ENCODE results near the gene SEL1L3. TPM values are rescaled to one million over a fixed set of nuclear protein-coding genes. Genes with fewer than 3 reads are reported as not detected.

The SEL1L3 gene
- total and polyA plus RNA-seq, 2 donors (not counting 3 experiments of a cell fraction or from before 2014, with no cell fraction given) = 53.4 to 122 TPM

GRCh38 chr4:25801594-25801993, 61.2 kb downstream of the SEL1L3 start:
- no peak overlapping the region for H3K27ac ChIP-seq (ENCODE audit: insufficient read depth, low read depth, low read length)
- no peak overlapping the region for H3K9ac ChIP-seq (replicated peaks; ENCODE audit: extremely low read depth, insufficient read depth, low read length)
- H3K27me3 ChIP-seq (ENCODE audit: control insufficient read depth in 2 of 2, insufficient read depth in 2 of 2, low read length in 2 of 2) = no peaks in the 10 kb centered on the region
- CTCF ChIA-PET = interaction anchor here (1.0 to 1.9 kb wide), 3 partner anchors 9 to 360 kb away, joined by 4 to 5 read pairs (median 4); no protein-coding TSS in a partner anchor
- H3K4me3 ChIP-seq (replicated peaks in 1 of 3; ENCODE audit: insufficient read depth in 1 of 3, low read depth in 1 of 3, low read length in 3 of 3) = no peak overlapping the region
- no peaks in the 10 kb centered on the region for H4K20me1 ChIP-seq (replicated peaks; ENCODE audit: control insufficient read depth, extremely low read depth, insufficient read depth, low read length)
- dilution Hi-C loops (cut with MboI; ENCODE audit: extremely low pct_ligation_motif_present, low sequenced_read_pairs) (no loop called here), intact Hi-C loops (cut with micrococcal nuclease) (no loop called here)
- H3K4me1 ChIP-seq (ENCODE audit: control insufficient read depth, extremely low read depth, insufficient read depth, low read length) = no peaks in the 10 kb centered on the region
- no peak for FAIRE-seq
- H3K4me2 ChIP-seq (ENCODE audit: insufficient read depth, low read length) = no peak overlapping the region
- H3K9me3 ChIP-seq (replicated peaks; ENCODE audit: control insufficient read depth, insufficient read depth, low read length) = no peaks in the 10 kb centered on the region
- H3K36me3 ChIP-seq (ENCODE audit: control insufficient read depth in 2 of 2, extremely low read depth in 1 of 2, insufficient read depth in 2 of 2, low read length in 2 of 2) = peaks cover 5 to 30% of the 10 kb centered on the region in 2 experiments
- DNase-seq (ENCODE audit: low read depth, low spot score) = no peak
- H3K79me2 ChIP-seq (ENCODE audit: control insufficient read depth, insufficient read depth, low read length) = no peaks in the 10 kb centered on the region
- H3K9me1 ChIP-seq (replicated peaks; ENCODE audit: control insufficient read depth, extremely low read depth, insufficient read depth, low read length) = no peaks in the 10 kb centered on the region
- BruUV-seq (replicated peaks) = no TSS peak
- POLR2A ChIA-PET = no interaction called here
- TF ChIP-seq EZH2 (IDR thresholded peaks at IDR 0.05; ENCODE audit: borderline replicate concordance, low read depth, low read length, severe bottlenecking) (no peak), POLR2A (IDR thresholded peaks at IDR 0.05; ENCODE audit: low read depth, low read length) (no peak), JUN (IDR thresholded peaks at IDR 0.05; ENCODE audit: borderline replicate concordance, insufficient read depth, insufficient read length, low read depth) (no peak), MAX (IDR thresholded peaks at IDR 0.05; ENCODE audit: insufficient read depth, insufficient read length) (no peak), GATA2 (IDR thresholded peaks at IDR 0.05; ENCODE audit: insufficient read depth, insufficient read length, low read depth, low read length) (no peak), MYC (IDR thresholded peaks at IDR 0.05; ENCODE audit: low read depth, low read length) (no peak), FOS (IDR thresholded peaks at IDR 0.05; ENCODE audit: borderline replicate concordance, insufficient read depth, low read length) (no peak), POLR2AphosphoS5 (IDR thresholded peaks at IDR 0.05; ENCODE audit: insufficient read depth, low read depth, low read length) (no peak)
- TF ChIP-seq, protein P1, sequence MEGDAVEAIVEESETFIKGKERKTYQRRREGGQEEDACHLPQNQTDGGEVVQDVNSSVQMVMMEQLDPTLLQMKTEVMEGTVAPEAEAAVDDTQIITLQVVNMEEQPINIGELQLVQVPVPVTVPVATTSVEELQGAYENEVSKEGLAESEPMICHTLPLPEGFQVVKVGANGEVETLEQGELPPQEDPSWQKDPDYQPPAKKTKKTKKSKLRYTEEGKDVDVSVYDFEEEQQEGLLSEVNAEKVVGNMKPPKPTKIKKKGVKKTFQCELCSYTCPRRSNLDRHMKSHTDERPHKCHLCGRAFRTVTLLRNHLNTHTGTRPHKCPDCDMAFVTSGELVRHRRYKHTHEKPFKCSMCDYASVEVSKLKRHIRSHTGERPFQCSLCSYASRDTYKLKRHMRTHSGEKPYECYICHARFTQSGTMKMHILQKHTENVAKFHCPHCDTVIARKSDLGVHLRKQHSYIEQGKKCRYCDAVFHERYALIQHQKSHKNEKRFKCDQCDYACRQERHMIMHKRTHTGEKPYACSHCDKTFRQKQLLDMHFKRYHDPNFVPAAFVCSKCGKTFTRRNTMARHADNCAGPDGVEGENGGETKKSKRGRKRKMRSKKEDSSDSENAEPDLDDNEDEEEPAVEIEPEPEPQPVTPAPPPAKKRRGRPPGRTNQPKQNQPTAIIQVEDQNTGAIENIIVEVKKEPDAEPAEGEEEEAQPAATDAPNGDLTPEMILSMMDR (IDR thresholded peaks at IDR 0.05; ENCODE audit: extremely low read depth in 1 of 2, insufficient read depth in 1 of 2, low read depth in 1 of 2, low read length in 2 of 2) = no peak
- no peak overlapping the region for H2AFZ ChIP-seq (ENCODE audit: low read depth, low read length)

Data from endothelial cell of umbilical vein (primary cell).